H1 (cell line): ENCODE data around the gene AIG1. TPM values are rescaled to one million over a fixed set of nuclear protein-coding genes. Genes with fewer than 3 reads are reported as not detected.

ENCODE experiments used
- polyA plus RNA-seq, 7 experiments: library from polyadenylated mRNA; depleted of rRNA in 3 of 7; stranded (reverse) in 5 of 7; unstranded in 2 of 7; fragments of >200 nt in 5 of 7; fragments of 200-250 nt in 2 of 7; gene quantifications; 1 replicate in 5 of 7; 2 replicates in 1 of 7; 4 replicates in 1 of 7; pipeline versions ENCODE4 v1.2.1 to v1.2.3, GENCODE V29; 2011 to 2013; ENCODE audit warnings: missing spikeins in 2 of 7, mixed read lengths in 2 of 7
- total RNA-seq: library from RNA; stranded (reverse); fragmentation: NEBNext Ultra II Directional; extraction: Animal tissue kit (Norgen Biotek cat#: 25700); gene quantifications from 2 replicates; pipeline ENCODE4 v1.2.1, GENCODE V29; 2021
- TF ChIP-seq, protein P1 (sequence below): IDR thresholded peaks from 2 replicates; pipeline ENCODE4 v1.6.1; 2012; ENCODE audit warnings: inconsistent platforms

Gene AIG1
- total and polyA plus RNA-seq, 2 of the 8 experiments (the other 6 are each of a cell fraction or from before 2014, with no cell fraction given), result 56.6 to 58.4 TPM

DNA sequence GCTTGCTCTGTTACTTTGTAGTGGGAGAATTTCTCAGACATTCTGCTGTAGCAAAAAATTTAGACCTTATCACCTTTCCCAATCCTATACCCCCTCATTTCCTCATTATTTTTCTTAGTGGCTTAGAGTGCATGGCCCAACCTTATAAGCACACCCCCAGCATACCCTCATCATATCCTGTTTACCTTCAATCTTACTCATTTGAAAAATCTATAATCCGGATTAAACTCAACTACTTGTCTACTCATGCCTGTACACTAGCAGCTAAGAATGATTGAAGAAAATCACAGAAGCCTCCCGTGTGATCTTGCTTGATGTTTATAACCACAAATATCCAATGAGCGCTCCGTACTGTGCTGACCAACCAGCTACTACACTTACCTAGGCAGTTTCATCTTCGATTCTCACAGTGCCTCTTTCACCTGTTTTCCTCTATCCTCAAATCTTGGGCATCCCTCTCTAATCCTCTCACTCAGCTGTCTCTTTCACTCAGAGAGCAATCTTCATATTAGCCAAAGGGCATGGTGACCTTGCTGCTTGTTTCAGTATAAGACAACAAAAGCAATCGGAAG is 36.6 kb downstream of the AIG1 start (continued):
- TF ChIP-seq, protein P1, sequence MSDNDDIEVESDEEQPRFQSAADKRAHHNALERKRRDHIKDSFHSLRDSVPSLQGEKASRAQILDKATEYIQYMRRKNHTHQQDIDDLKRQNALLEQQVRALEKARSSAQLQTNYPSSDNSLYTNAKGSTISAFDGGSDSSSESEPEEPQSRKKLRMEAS, result no peak
- TF ChIP-seq, all 59 proteins: peak for 0
